Endodermal cell (in vitro differentiated cells): ENCODE measurements around the gene PCTP. TPM values are rescaled to one million over a fixed set of nuclear protein-coding genes. Genes with fewer than 3 reads are reported as not detected.

ENCODE experiments used
- DNase-seq: peaks from one replicate; pipeline ENCODE4 v3.0.0-alpha.2; 2017
- H3K27ac ChIP-seq: 2 replicates; pipeline ENCODE4 v1.5.1; 2013; ENCODE audit warnings: mild to moderate bottlenecking, low read depth, low read length, moderate library complexity
- H3K27me3 ChIP-seq: 2 replicates; pipeline ENCODE4 v1.6.1; 2013; ENCODE audit warnings: mild to moderate bottlenecking, low read length, moderate library complexity; ENCODE audit not compliant: insufficient read depth, control insufficient read depth, poor library complexity, severe bottlenecking
- H3K36me3 ChIP-seq: 2 replicates; pipeline ENCODE4 v1.7.0; 2013; ENCODE audit warnings: mild to moderate bottlenecking, low read length, moderate library complexity; ENCODE audit not compliant: control insufficient read depth, insufficient read depth
- H3K4me1 ChIP-seq: one replicate; pipeline ENCODE4 v1.7.0; 2013; ENCODE audit warnings: low read length; ENCODE audit not compliant: control insufficient read depth, insufficient read depth
- H3K4me3 ChIP-seq: 2 replicates; pipeline ENCODE4 v1.5.1; 2013; ENCODE audit warnings: mild to moderate bottlenecking, low read length, moderate library complexity
- H3K9ac ChIP-seq: 2 replicates; pipeline ENCODE4 v1.6.1; 2013; ENCODE audit warnings: mild to moderate bottlenecking, low read length, moderate library complexity; ENCODE audit not compliant: poor library complexity, severe bottlenecking; ENCODE audit errors: extremely low read depth
- H3K9me3 ChIP-seq: 2 replicates; pipeline ENCODE4 v1.6.1; 2013; ENCODE audit warnings: mild to moderate bottlenecking, low read length, moderate library complexity; ENCODE audit not compliant: control insufficient read depth
- H3K27ac Mint-ChIP-seq: 2 replicates; pipeline ENCODE4 v1.8.0; 2020; ENCODE audit warnings: mixed read lengths
- H3K27me3 Mint-ChIP-seq: 2 replicates; pipeline ENCODE4 v1.8.0; 2021; ENCODE audit warnings: mild to moderate bottlenecking, mixed read lengths; ENCODE audit not compliant: insufficient read depth
- H3K36me3 Mint-ChIP-seq: 2 replicates; pipeline ENCODE4 v1.8.0; 2020; ENCODE audit warnings: low read depth, mixed read lengths
- H3K4me1 Mint-ChIP-seq: 2 replicates; pipeline ENCODE4 v1.8.0; 2020; ENCODE audit warnings: mixed read lengths
- H3K4me3 Mint-ChIP-seq: 2 replicates; pipeline ENCODE4 v1.8.0; 2020; ENCODE audit warnings: mild to moderate bottlenecking, moderate library complexity, mixed read lengths
- H3K9me3 Mint-ChIP-seq: 2 replicates; pipeline ENCODE4 v1.8.0; 2020; ENCODE audit warnings: mild to moderate bottlenecking, mixed read lengths
- WGBS, 2 experiments: methylation state at CpG; one replicate each; pipeline versions ENCODE4 v1.1.5 to v1.1.7; 2013; ENCODE audit warnings: missing lambda C conversion rate in 2 of 2, mixed read lengths in 1 of 2; ENCODE audit not compliant: insufficient coverage in 1 of 2, insufficient read length in 1 of 2; 5-methylcytosine and 5-hydroxymethylcytosine counted together
- total RNA-seq, 2 donors: library from RNA; stranded (reverse); fragmentation: NEBNext Ultra II Directional in 1 of 2; extraction: Animal tissue kit (Norgen Biotek cat#: 25700) in 1 of 2; gene quantifications; 2 replicates in 1 of 2; 3 replicates in 1 of 2; pipeline ENCODE4 v1.2.1, GENCODE V29; 2021
- TF ChIP-seq, protein P1 (sequence below): fragments of 200-600 bp; sonication (generic); conservative IDR thresholded peaks from 2 replicates; pipeline ENCODE4 v1.5.0; 2021; ENCODE audit warnings: antibody characterized with exemption, mild to moderate bottlenecking

The PCTP gene
- total RNA-seq, 2 donors from 2014 or later = 29.0 to 47.2 TPM

DNA sequence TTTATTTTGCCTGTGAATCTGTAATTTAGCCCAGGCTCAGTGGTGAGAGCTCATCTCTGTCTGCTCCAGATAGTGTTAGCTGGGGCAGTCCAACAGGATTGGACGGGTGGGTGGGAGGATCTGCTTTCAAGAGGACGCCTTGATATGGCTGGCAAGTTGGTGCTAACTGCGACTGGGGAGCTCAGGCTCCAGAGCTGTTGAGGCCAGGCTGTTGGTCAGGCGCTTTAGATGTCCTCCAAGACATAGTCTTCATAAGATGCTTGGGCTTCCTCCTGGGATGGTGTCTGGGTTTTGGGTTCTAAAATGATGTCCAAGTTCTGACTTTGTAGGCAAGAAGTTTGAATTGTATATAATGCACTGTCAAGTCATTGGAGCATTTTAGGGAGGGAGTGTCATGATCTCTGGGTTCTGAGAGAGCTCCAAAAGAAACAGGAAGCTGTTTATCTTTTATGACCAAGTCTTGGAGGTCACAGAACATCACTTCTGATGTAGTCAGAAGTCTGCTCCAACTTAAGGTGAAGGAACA, 12.8 kb upstream of the PCTP start:
- no peaks in the 10 kb centered on the region for H3K36me3 Mint-ChIP-seq
- 93 to 96% methylated on average over 2 to 4 of the region's 4 CpGs for WGBS, 2 experiments
- peaks cover 3% of the 10 kb centered on the region for H3K4me1 ChIP-seq
- peaks cover 11% of the 10 kb centered on the region for H3K4me1 Mint-ChIP-seq
- no peak overlapping the region for H3K27ac Mint-ChIP-seq
- H3K36me3 ChIP-seq = no peaks in the 10 kb centered on the region
- H3K4me3 Mint-ChIP-seq = no peak overlapping the region
- H3K9me3 Mint-ChIP-seq = no peaks in the 10 kb centered on the region
- TF ChIP-seq, protein P1, sequence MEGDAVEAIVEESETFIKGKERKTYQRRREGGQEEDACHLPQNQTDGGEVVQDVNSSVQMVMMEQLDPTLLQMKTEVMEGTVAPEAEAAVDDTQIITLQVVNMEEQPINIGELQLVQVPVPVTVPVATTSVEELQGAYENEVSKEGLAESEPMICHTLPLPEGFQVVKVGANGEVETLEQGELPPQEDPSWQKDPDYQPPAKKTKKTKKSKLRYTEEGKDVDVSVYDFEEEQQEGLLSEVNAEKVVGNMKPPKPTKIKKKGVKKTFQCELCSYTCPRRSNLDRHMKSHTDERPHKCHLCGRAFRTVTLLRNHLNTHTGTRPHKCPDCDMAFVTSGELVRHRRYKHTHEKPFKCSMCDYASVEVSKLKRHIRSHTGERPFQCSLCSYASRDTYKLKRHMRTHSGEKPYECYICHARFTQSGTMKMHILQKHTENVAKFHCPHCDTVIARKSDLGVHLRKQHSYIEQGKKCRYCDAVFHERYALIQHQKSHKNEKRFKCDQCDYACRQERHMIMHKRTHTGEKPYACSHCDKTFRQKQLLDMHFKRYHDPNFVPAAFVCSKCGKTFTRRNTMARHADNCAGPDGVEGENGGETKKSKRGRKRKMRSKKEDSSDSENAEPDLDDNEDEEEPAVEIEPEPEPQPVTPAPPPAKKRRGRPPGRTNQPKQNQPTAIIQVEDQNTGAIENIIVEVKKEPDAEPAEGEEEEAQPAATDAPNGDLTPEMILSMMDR = no peak
- H3K27me3 Mint-ChIP-seq = no peaks in the 10 kb centered on the region
- H3K9ac ChIP-seq = no peak overlapping the region
- no peaks in the 10 kb centered on the region for H3K9me3 ChIP-seq
- no peaks in the 10 kb centered on the region for H3K27me3 ChIP-seq
- no peak overlapping the region for H3K27ac ChIP-seq
- DNase-seq = no peak
- no peak overlapping the region for H3K4me3 ChIP-seq

DNA sequence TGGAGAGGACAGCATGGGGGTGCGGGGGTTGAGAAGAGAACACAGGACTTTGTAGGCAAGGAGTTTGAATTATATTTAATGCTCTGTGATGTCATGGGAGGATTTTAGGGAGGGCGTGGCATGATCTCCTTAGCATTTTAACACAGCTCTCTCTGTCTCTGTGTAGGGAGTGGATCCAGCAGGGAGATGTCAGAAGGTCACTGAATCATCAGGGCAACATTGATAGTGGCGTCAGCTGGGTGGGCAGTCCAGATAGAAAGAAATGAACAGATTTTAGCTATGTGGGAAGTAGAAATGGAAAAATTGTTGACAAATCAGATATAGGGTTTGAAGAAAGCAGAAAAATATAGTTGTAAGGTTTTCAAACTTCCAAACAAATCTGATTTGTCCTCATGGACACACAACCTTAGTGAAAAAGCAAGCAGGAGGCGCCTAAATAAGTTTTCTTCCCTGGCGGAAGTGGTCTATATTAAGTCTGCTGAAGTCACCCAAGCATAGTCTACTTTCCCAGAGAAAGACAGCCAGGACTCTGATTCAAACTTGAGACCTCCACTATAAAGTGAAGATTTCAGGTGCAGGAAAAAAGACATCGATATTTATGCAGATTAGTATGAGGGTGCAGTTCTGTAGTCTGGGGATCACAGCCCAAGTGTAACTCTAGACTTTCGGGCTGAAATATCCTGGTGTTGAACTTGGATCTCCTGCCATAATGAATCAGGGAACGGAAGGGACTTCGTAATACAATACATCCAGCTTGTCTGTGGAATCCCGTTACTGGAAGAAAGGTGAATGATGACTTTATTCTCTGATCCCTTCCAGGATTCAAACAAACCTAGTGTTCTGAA, 10.1 kb upstream of the PCTP start:
- TF ChIP-seq, protein P1 = no peak
- Mint-ChIP-seq H3K27ac (no peak overlapping the region), H3K9me3 (no peaks in the 10 kb centered on the region), H3K36me3 (no peaks in the 10 kb centered on the region), H3K4me1 (no peaks in the 10 kb centered on the region), H3K27me3 (no peaks in the 10 kb centered on the region), H3K4me3 (no peak overlapping the region)
- H3K4me3 ChIP-seq = no peak overlapping the region
- H3K4me1 ChIP-seq = no peaks in the 10 kb centered on the region
- no peak for DNase-seq
- H3K9ac ChIP-seq = no peak overlapping the region
- no peaks in the 10 kb centered on the region for H3K9me3 ChIP-seq
- no peaks in the 10 kb centered on the region for H3K27me3 ChIP-seq
- WGBS, 2 experiments = 90 to 95% methylated on average over 3 to 10 of the region's 10 CpGs
- H3K36me3 ChIP-seq = no peaks in the 10 kb centered on the region
- H3K27ac ChIP-seq = no peak overlapping the region

DNA sequence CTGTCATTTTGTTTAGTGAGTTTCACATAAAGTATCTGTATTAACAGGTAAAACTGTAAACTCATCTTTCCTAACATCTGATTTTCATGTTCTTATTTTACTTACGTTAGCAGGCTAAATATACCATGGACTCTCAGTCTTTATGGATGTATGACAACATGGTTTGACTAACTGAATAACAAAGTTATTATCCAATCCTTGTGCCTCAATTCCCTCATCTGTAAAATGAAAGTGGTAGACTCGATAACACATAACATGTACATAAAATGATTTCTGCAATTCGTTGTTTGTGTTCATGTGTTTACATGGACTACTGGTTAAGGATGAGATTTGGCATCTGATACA, 9.5 kb upstream of the PCTP start:
- Mint-ChIP-seq H3K4me1 (no peaks in the 10 kb centered on the region), H3K27me3 (no peaks in the 10 kb centered on the region), H3K4me3 (no peak overlapping the region), H3K9me3 (no peaks in the 10 kb centered on the region), H3K27ac (no peak overlapping the region), H3K36me3 (no peaks in the 10 kb centered on the region)
- H3K4me3 ChIP-seq = no peak overlapping the region
- 89 to 94% methylated on average over 3 of the region's 3 CpGs for WGBS, 2 experiments
- TF ChIP-seq, protein P1 = no peak
- DNase-seq = no peak
- no peaks in the 10 kb centered on the region for H3K36me3 ChIP-seq
- H3K9ac ChIP-seq = no peak overlapping the region
- H3K27me3 ChIP-seq = no peaks in the 10 kb centered on the region
- H3K4me1 ChIP-seq = no peaks in the 10 kb centered on the region
- no peaks in the 10 kb centered on the region for H3K9me3 ChIP-seq
- H3K27ac ChIP-seq = no peak overlapping the region
